GM10248 (cell line): ENCODE measurements around the gene PRKN.

Experiments
- CTCF ChIA-PET: fragments of 300-600 bp; sonication (Branson Sonifier 250); formaldehyde crosslinking; extraction: SDS; loops from one replicate; lab custom pipeline; 2021; ENCODE audit warnings: antibody characterized with exemption; lab: Yijun Ruan, JAX
- POLR2A ChIA-PET: fragments of 350-650 bp; sonication (Branson Sonifier 250); formaldehyde crosslinking; extraction: SDS; loops from one replicate; lab custom pipeline; 2020; ENCODE audit warnings: antibody characterized with exemption; lab: Yijun Ruan, JAX
- DNase-seq: peaks from one replicate; pipeline ENCODE4 v3.0.0; 2012; ENCODE audit errors: extremely low spot score
- CTCF ChIP-seq: IDR thresholded peaks from 2 replicates; pipeline ENCODE4 v1.5.1; 2012; ENCODE audit warnings: mild to moderate bottlenecking, low read depth; ENCODE audit errors: extremely low read depth, missing control alignments, control extremely low read depth

Gene PRKN

GRCh38 chr6:162670345-162670744 lies 57.2 kb downstream of the PRKN start:
- POLR2A ChIA-PET, result no interaction called here
- TF ChIP-seq CTCF, result no peak
- no peak for DNase-seq
- CTCF ChIA-PET, result interaction anchor here (1.0 kb wide), 1 partner anchor 26 kb away, joined by 3 read pairs; no protein-coding TSS in a partner anchor

- TF ChIP-seq CTCF, result no peak
- ChIA-PET POLR2A (no interaction called here), CTCF (interaction anchor here (1.0 to 1.1 kb wide), 2 partner anchors 10 to 39 kb away, joined by 3 read pairs; no protein-coding TSS in a partner anchor)
- DNase-seq, result no peak
Measured at GRCh38 chr6:162666246-162666645, 61.3 kb downstream of the PRKN start.

GRCh38 chr6:162653808-162654207 lies 73.8 kb downstream of the PRKN start:
- no peak for TF ChIP-seq CTCF
- ChIA-PET POLR2A (no interaction called here), CTCF (interaction anchor here (1.0 kb wide), 1 partner anchor 9 kb away, joined by 3 read pairs; no protein-coding TSS in a partner anchor)
- DNase-seq, result no peak

GRCh38 chr6:162651505-162651904 lies 76.1 kb downstream of the PRKN start:
- ChIA-PET CTCF (interaction anchor here (1.2 kb wide), 1 partner anchor 9 kb away, joined by 3 read pairs; no protein-coding TSS in a partner anchor), POLR2A (no interaction called here)
- no peak for DNase-seq
- TF ChIP-seq CTCF, result no peak

GRCh38 chr6:162649271-162649670 lies 78.3 kb downstream of the PRKN start:
- TF ChIP-seq CTCF, result no peak
- CTCF ChIA-PET, result no interaction called here
- POLR2A ChIA-PET, result no interaction called here
- no peak for DNase-seq

- DNase-seq, result no peak
- ChIA-PET CTCF (interaction anchor here (0.7 to 1.1 kb wide), 2 partner anchors 11 to 26 kb away, joined by 3 read pairs; no protein-coding TSS in a partner anchor), POLR2A (no interaction called here)
- TF ChIP-seq CTCF, result no peak
Measured at GRCh38 chr6:162644153-162644552, 83.4 kb downstream of the PRKN start.
